H1 (cell line): ENCODE results near the gene ADGRL3. TPM values are rescaled to one million over a fixed set of nuclear protein-coding genes. Genes with fewer than 3 reads are reported as not detected.
A peak's percentile ranks its signal among the peaks of the same experiment; 100 is the strongest.

Experiments used
- CTCF ChIA-PET: fragments of 300-600 bp; sonication (Branson Sonifier 250); formaldehyde crosslinking; loops from one replicate; lab custom pipeline; 2021; ENCODE audit not compliant: partially characterized antibody; lab: Charles Lee
- POLR2A ChIA-PET: fragments of 300-600 bp; sonication (Branson Sonifier 250); formaldehyde crosslinking; loops from one replicate; lab custom pipeline; 2021; ENCODE audit warnings: inconsistent platforms; ENCODE audit not compliant: partially characterized antibody; lab: Charles Lee
- DNase-seq, 2 experiments: peaks; one replicate each; pipeline versions ENCODE4 v3.0.0 to v3.0.0-alpha.2; 2010 to 2022; ENCODE audit warnings: low spot score in 2 of 2, low read depth in 1 of 2, mixed read lengths in 1 of 2
- FAIRE-seq: peaks from 2 replicates; lab custom pipeline; 2011; peaks lifted over from hg19 to GRCh38; lab: Jason Lieb, UNC
- H2AFZ ChIP-seq: 2 replicates; pipeline ENCODE4 v1.8.1; 2012; ENCODE audit warnings: low read length, inconsistent platforms
- H2AK5ac ChIP-seq: 2 replicates; pipeline ENCODE4 v1.6.1; 2013; ENCODE audit warnings: low read depth, low read length
- H2BK120ac ChIP-seq: replicated peaks from 2 replicates; pipeline ENCODE3; 2013; ENCODE audit warnings: low read depth, low read length, inconsistent platforms
- H2BK12ac ChIP-seq: 2 replicates; pipeline ENCODE4 v1.6.1; 2013; ENCODE audit warnings: low read depth, low read length
- H2BK15ac ChIP-seq: 2 replicates; pipeline ENCODE4 v1.6.1; 2013; ENCODE audit warnings: low read length
- H2BK20ac ChIP-seq: 2 replicates; pipeline ENCODE4 v1.6.1; 2013; ENCODE audit warnings: low read length
- H2BK5ac ChIP-seq: 2 replicates; pipeline ENCODE4 v1.6.1; 2013; ENCODE audit warnings: low read depth, low read length
- H3K14ac ChIP-seq: 2 replicates; pipeline ENCODE4 v1.6.1; 2013; ENCODE audit warnings: inconsistent platforms; ENCODE audit not compliant: insufficient read length
- H3K18ac ChIP-seq: 2 replicates; pipeline ENCODE4 v1.6.1; 2013; ENCODE audit warnings: low read length; ENCODE audit errors: extremely low read depth
- H3K23ac ChIP-seq: 2 replicates; pipeline ENCODE4 v1.6.1; 2013; ENCODE audit warnings: inconsistent platforms; ENCODE audit not compliant: insufficient read length
- H3K23me2 ChIP-seq: 2 replicates; pipeline ENCODE4 v1.6.1; 2013; ENCODE audit warnings: low read depth, low read length
- H3K27ac ChIP-seq: 2 replicates; pipeline ENCODE4 v1.6.1; 2011; ENCODE audit warnings: low read depth, low read length, inconsistent platforms
- H3K27me3 ChIP-seq, 4 experiments: replicated peaks in 1 of 4; 1 replicate in 1 of 4; 2 replicates in 3 of 4; pipeline versions ENCODE4 v1.6.1 to v1.8.1; 2011 to 2013; ENCODE audit warnings: low read length in 3 of 4, mild to moderate bottlenecking in 3 of 4, inconsistent platforms in 2 of 4, mixed read lengths in 2 of 4, moderate library complexity in 1 of 4; ENCODE audit not compliant: control insufficient read depth in 3 of 4, insufficient read depth in 3 of 4; ENCODE audit errors: extremely low read depth in 1 of 4
- H3K36me3 ChIP-seq, 4 experiments: 2 replicates each; pipeline versions ENCODE4 v1.6.1 to v1.8.1; 2011 to 2013; ENCODE audit warnings: mild to moderate bottlenecking in 4 of 4, low read length in 3 of 4, moderate library complexity in 2 of 4, control low read depth in 1 of 4, inconsistent platforms in 1 of 4; ENCODE audit not compliant: insufficient read depth in 4 of 4, control insufficient read depth in 2 of 4
- H3K4ac ChIP-seq: replicated peaks from 2 replicates; pipeline ENCODE3; 2013; ENCODE audit warnings: low read length, low read depth, mixed read lengths, inconsistent platforms; ENCODE audit not compliant: insufficient read length
- H3K4me1 ChIP-seq, 4 experiments: replicated peaks in 1 of 4; 1 replicate in 1 of 4; 2 replicates in 3 of 4; pipeline versions ENCODE4 v1.6.1 to v1.8.1; 2011 to 2013; ENCODE audit warnings: low read length in 3 of 4, inconsistent platforms in 2 of 4, mixed read lengths in 1 of 4; ENCODE audit not compliant: insufficient read depth in 4 of 4, control insufficient read depth in 3 of 4
- H3K4me2 ChIP-seq, 2 experiments: 2 replicates each; pipeline versions ENCODE4 v1.6.1 to v1.8.1; 2011 to 2013; ENCODE audit warnings: low read depth in 2 of 2, low read length in 2 of 2, control low read depth in 1 of 2, inconsistent platforms in 1 of 2, mild to moderate bottlenecking in 1 of 2; ENCODE audit not compliant: insufficient read depth in 1 of 2
- H3K4me3 ChIP-seq, 4 experiments: fragments of 200-600, 300-600 bp in 1 of 4; sonication (generic), shearing (Covaris generic), sonication (Bioruptor Twin) in 1 of 4; 2 replicates each; pipeline versions ENCODE4 v1.5.1 to v1.8.1; 2011 to 2016; ENCODE audit warnings: low read length in 4 of 4, low read depth in 3 of 4, control low read depth in 2 of 4, inconsistent platforms in 2 of 4, mild to moderate bottlenecking in 2 of 4, mixed read lengths in 1 of 4, moderate library complexity in 1 of 4; ENCODE audit not compliant: insufficient read depth in 2 of 4; ENCODE audit errors: extremely low read depth in 1 of 4
- H3K56ac ChIP-seq: replicated peaks from 2 replicates; pipeline ENCODE3; 2013; ENCODE audit warnings: low read depth, mild to moderate bottlenecking, mixed read lengths, low read length, inconsistent platforms; ENCODE audit not compliant: insufficient read length
- H3K79me1 ChIP-seq: 2 replicates; pipeline ENCODE4 v1.6.1; 2013; ENCODE audit warnings: low read depth, low read length, control low read depth
- H3K79me2 ChIP-seq, 2 experiments: 2 replicates each; pipeline versions ENCODE4 v1.6.1 to v1.8.1; 2012 to 2013; ENCODE audit warnings: low read length in 2 of 2, mild to moderate bottlenecking in 2 of 2, inconsistent platforms in 1 of 2; ENCODE audit not compliant: insufficient read depth in 2 of 2, control insufficient read depth in 1 of 2
- H3K9ac ChIP-seq, 4 experiments: replicated peaks in 1 of 4; 1 replicate in 1 of 4; 2 replicates in 3 of 4; pipeline versions ENCODE4 v1.6.1 to v1.8.1; 2011 to 2013; ENCODE audit warnings: low read depth in 3 of 4, low read length in 3 of 4, control low read depth in 2 of 4, mild to moderate bottlenecking in 2 of 4, moderate library complexity in 2 of 4, inconsistent platforms in 1 of 4; ENCODE audit errors: extremely low read depth in 1 of 4
- H3K9me3 ChIP-seq, 2 experiments: 2 replicates each; pipeline versions ENCODE4 v1.6.1 to v1.8.1; 2012 to 2013; ENCODE audit warnings: mild to moderate bottlenecking in 2 of 2, moderate library complexity in 2 of 2, control low read depth in 1 of 2, inconsistent platforms in 1 of 2, low read depth in 1 of 2, low read length in 1 of 2, mixed read lengths in 1 of 2; ENCODE audit not compliant: insufficient read depth in 2 of 2
- H4K20me1 ChIP-seq, 2 experiments: replicated peaks in 1 of 2; 2 replicates each; pipeline versions ENCODE3 to v1.8.1; 2011 to 2013; ENCODE audit warnings: inconsistent platforms in 2 of 2, low read length in 2 of 2, mild to moderate bottlenecking in 1 of 2; ENCODE audit not compliant: insufficient read depth in 2 of 2, control insufficient read depth in 1 of 2
- H4K5ac ChIP-seq: 2 replicates; pipeline ENCODE4 v1.6.1; 2013; ENCODE audit warnings: low read length, low read depth, mixed read lengths, inconsistent platforms; ENCODE audit not compliant: insufficient read length
- H4K8ac ChIP-seq: 2 replicates; pipeline ENCODE4 v1.8.0; 2013; ENCODE audit warnings: mild to moderate bottlenecking, moderate library complexity, low read length, inconsistent platforms; ENCODE audit not compliant: insufficient read depth; ENCODE audit errors: extremely low read depth
- H4K91ac ChIP-seq: replicated peaks from 2 replicates; pipeline ENCODE3; 2013; ENCODE audit warnings: low read length, mixed read lengths, inconsistent platforms; ENCODE audit not compliant: insufficient read length
- MAFK ChIP-seq: IDR thresholded peaks from 2 replicates; pipeline ENCODE4 v1.6.1; 2012; ENCODE audit warnings: low read depth, mild to moderate bottlenecking, improper control_type of control experiment, low read length
- WGBS, 2 experiments: shearing (Covaris generic) in 1 of 2; methylation state at CpG; one replicate each; pipeline versions ENCODE4 v1.1.6 to v1.1.7; 2013 to 2015; ENCODE audit warnings: low lambda C conversion rate in 2 of 2, mixed read lengths in 2 of 2, inconsistent platforms in 1 of 2, low coverage in 1 of 2, missing lambda C conversion rate in 1 of 2; ENCODE audit not compliant: insufficient replicate concordance in 2 of 2, insufficient coverage in 1 of 2, insufficient read length in 1 of 2; ENCODE audit errors: extremely low coverage in 1 of 2, missing lambda C conversion rate in 1 of 2; 5-methylcytosine and 5-hydroxymethylcytosine counted together
- polyA plus RNA-seq, 7 experiments: library from polyadenylated mRNA; depleted of rRNA in 3 of 7; stranded (reverse) in 5 of 7; unstranded in 2 of 7; fragments of >200 nt in 5 of 7; fragments of 200-250 nt in 2 of 7; gene quantifications; 1 replicate in 5 of 7; 2 replicates in 1 of 7; 4 replicates in 1 of 7; pipeline versions ENCODE4 v1.2.1 to v1.2.3, GENCODE V29; 2011 to 2013; ENCODE audit warnings: missing spikeins in 2 of 7, mixed read lengths in 2 of 7
- total RNA-seq: library from RNA; stranded (reverse); fragmentation: NEBNext Ultra II Directional; extraction: Animal tissue kit (Norgen Biotek cat#: 25700); gene quantifications from 2 replicates; pipeline ENCODE4 v1.2.1, GENCODE V29; 2021

ADGRL3 gene
- total and polyA plus RNA-seq, 2 of the 8 experiments (the other 6 are each of a cell fraction or from before 2014, with no cell fraction given), result 6.6 to 13.0 TPM

- Histone ChIP-seq H3K9ac (peak overlapping the region in 1 of 4 experiments; percentile 8; a peak in 1 of 7 replicates), H2AK5ac (no peak overlapping the region), H2BK20ac (no peak overlapping the region), H3K36me3 (no peaks in the 10 kb centered on the region; a peak in 1 of 8 replicates), H3K23ac (no peak overlapping the region), H4K8ac (no peak overlapping the region), H3K4me1 (peaks cover 0 to 9% (median under 1%) of the 10 kb centered on the region in 4 experiments; a peak in 2 of 7 replicates), H3K27ac (no peak overlapping the region), H2BK5ac (no peak overlapping the region), H4K5ac (peak overlapping the region; percentile 88), H2BK15ac (no peak overlapping the region), H3K4ac (no peak overlapping the region), H3K79me1 (no peaks in the 10 kb centered on the region), H3K56ac (no peak overlapping the region), H4K91ac (no peak overlapping the region), H3K4me3 (no peak overlapping the region), H2BK120ac (no peak overlapping the region), H3K27me3 (no peaks in the 10 kb centered on the region), H3K18ac (no peak overlapping the region), H3K14ac (no peak overlapping the region), H2BK12ac (no peak overlapping the region), H2AFZ (no peak overlapping the region), H3K79me2 (peaks cover 0 to 12% of the 10 kb centered on the region in 2 experiments; a peak in 2 of 4 replicates), H3K23me2 (no peaks in the 10 kb centered on the region), H4K20me1 (no peaks in the 10 kb centered on the region), H3K9me3 (peaks cover 0 to 7% of the 10 kb centered on the region in 2 experiments; a peak in 1 of 4 replicates), H3K4me2 (no peak overlapping the region)
- 78% methylated on average over 2 of the region's 2 CpGs; no CpG with 5 or more reads in 1 of the 2 experiments for WGBS, 2 experiments
- CTCF ChIA-PET, result no interaction called here
- POLR2A ChIA-PET, result no interaction called here
- FAIRE-seq, result no peak
- no peak for DNase-seq
- no peak for TF ChIP-seq MAFK
Observed at GRCh38 chr4:61375301-61375700, 175.2 kb downstream of the ADGRL3 start.
